Middle frontal gyrus (tissue), 1 donor: ENCODE data around the gene OCLN.
"Not testable (repeated sequence)": the region's sequence is repeated elsewhere in the genome, so short reads cannot be mapped to it uniquely, and the experiment has no call there.

Experiments
- DNase-seq: peaks from one replicate; pipeline ENCODE4 v3.0.0-alpha.2; 2015; ENCODE audit warnings: low spot score; ENCODE audit errors: extremely low spot score

OCLN gene

GRCh38 chr5:69491027-69491426 lies 1.6 kb upstream of the OCLN start:
- DNase-seq, result no peak

GRCh38 chr5:69491838-69492390 lies 676 bp upstream of the OCLN start:
- no peak for DNase-seq

GRCh38 chr5:69492923-69493395 lies 369 bp downstream of the OCLN start:
- no peak for DNase-seq

- no peak for DNase-seq
Measured at GRCh38 chr5:69493396-69494133, 975 bp downstream of the OCLN start.

DNA sequence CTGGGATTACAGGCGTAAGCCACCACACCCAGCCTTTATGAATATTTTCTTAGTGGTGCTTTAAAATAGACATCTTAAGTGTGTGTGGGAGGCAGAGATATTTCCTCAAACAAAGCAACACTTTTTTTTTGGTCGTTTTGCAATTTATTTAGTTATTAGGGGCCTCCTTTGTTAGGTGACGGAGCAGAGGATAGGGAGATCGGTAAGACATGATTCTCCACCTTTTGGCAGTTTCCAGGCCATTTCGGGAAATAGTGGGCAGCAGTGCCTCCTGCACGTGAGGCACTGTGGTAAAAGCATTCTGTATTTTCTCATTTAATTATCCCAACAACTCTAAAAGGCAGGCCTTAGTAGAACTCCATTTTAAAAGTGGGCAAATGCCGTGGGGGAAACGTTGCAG lies 1.9 kb downstream of the OCLN start:
- DNase-seq, result no peak

GRCh38 chr5:69497006-69497520 lies 4.5 kb downstream of the OCLN start:
- DNase-seq, result no peak

DNA sequence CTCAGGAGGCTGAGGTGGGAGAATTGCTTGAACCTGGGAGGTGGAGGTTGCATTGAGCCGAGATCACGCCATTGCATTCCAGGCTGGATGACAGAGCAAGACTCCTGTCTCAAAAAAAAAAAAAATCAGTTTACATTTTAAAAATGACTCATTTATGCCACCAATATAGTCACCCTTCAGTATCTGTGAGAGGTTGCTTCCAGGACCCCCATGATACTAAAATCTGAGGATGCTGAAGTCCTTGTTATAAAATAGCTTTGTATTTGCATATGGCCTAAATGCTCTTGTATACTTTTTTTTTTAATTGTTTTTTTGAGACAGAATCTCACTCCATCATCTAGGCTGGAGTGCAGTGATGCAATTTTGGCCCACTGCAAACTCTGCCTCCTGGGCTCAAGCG lies 5.8 kb downstream of the OCLN start:
- no peak for DNase-seq

GRCh38 chr5:69502367-69502766 lies 9.8 kb downstream of the OCLN start:
- DNase-seq, result no peak

GRCh38 chr5:69502767-69503488 lies 10.3 kb downstream of the OCLN start:
- no peak for DNase-seq

GRCh38 chr5:69504036-69504435 lies 11.4 kb downstream of the OCLN start:
- DNase-seq, result no peak

- no peak for DNase-seq
Measured at GRCh38 chr5:69505306-69505705, 12.7 kb downstream of the OCLN start.

DNA sequence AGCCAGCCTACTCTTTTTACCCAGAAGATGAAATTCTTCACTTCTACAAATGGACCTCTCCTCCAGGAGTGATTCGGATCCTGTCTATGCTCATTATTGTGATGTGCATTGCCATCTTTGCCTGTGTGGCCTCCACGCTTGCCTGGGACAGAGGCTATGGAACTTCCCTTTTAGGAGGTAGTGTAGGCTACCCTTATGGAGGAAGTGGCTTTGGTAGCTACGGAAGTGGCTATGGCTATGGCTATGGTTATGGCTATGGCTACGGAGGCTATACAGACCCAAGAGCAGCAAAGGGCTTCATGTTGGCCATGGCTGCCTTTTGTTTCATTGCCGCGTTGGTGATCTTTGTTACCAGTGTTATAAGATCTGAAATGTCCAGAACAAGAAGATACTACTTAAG lies 16.6 kb downstream of the OCLN start:
- no peak for DNase-seq

- no peak for DNase-seq
Measured at GRCh38 chr5:69510694-69511093, 18.1 kb downstream of the OCLN start.

DNA sequence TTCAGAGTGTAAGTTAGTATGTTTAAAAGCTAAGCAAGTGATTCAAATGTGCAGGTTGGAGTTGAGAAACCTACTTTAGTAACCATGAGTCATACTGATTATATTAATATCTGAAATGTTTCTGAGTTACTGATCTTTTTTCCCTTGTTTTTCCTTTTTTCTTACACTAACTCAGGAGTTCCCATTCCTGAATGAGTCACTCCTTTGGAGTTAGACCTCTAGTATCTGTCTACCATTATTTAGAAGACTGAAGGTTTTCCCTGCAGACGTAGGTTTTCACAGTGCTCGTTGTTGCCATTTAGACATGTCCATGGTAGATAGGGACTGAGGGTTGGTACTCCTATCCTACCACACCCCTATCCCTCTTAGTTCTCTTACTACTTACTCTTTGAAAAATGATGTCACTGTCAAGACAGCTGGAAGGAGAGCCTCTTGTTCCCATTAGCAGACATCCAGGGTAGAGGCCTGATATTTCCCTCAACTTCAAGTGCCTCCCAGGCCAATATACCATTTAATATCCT lies 20.2 kb downstream of the OCLN start:
- no peak for DNase-seq

DNA sequence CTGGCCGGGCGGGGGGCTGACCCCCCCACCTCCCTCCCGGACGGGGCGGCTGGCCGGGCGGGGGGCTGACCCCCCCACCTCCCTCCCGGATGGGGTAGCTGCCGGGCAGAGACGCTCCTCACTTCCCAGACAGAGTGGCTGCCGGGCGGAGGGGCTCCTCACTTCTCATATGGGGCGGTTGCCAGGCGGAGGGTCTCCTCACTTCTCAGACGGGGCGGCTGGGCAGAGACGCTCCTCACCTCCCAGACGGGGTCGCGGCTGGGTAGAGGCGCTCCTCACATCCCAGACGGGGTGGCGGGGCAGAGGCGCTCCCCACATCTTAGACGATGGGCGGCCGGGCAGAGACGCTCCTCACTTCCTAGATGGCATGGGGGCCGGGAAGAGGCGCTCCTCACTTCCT lies 23.0 kb downstream of the OCLN start:
- not testable (repeated sequence) for DNase-seq

- DNase-seq, result no peak
Measured at GRCh38 chr5:69516769-69517168, 24.2 kb downstream of the OCLN start.

- DNase-seq, result no peak
Measured at GRCh38 chr5:69517763-69518212, 25.2 kb downstream of the OCLN start.

GRCh38 chr5:69519285-69519684 lies 26.7 kb downstream of the OCLN start:
- DNase-seq, result no peak

DNA sequence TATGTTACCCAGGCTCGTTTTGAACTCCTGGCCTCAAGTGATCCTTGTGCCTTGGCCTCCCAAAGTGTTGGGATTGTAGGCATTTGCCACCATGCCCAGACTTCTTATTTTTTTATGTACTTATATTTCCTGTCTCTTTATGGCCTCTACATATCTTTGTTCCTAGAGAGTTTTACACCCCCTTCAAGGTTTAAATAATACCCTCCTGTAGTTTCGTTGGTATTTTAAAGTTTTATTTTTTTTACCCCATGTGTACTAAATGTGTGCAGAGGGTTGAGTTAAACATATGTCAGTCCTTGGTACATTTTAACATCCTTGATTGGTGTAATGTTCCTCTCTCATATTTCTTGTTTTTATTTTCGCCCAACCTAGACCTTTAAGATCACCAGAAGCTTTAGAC lies 29.4 kb downstream of the OCLN start:
- no peak for DNase-seq

DNA sequence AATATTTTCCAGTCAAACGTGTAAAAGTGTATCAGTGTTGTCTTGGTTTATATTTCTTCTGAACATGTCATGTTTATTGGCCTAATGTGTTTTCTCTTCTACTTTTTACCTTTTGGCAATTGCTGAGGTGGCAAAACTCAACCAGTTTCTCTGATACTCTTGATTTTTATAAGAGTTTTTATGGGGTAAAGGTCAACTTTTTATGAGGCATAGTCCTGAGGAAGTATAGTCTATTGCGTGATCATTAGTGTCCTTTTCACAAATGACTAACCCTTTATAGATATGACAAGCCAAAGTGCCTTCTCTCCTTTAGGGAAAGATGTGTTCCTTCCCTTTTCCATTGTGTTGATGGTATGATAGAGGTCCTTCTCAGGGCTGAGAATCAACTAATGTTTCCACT lies 32.9 kb downstream of the OCLN start:
- DNase-seq, result no peak

GRCh38 chr5:69526660-69527059 lies 34.1 kb downstream of the OCLN start:
- no peak for DNase-seq
